Stimulated activated naive CD8-positive, alpha-beta T cell treated with anti-CD3 and anti-CD28 coated beads, Interleukin-15, Interleukin-2, amounts not matched to agents 100 ng/mL and 50 ng/mL, for 24 hours (primary cell): ENCODE measurements around the gene TIMELESS.
A peak's percentile ranks its signal among the peaks of the same experiment; 100 is the strongest.
"Not testable (repeated sequence)": the region's sequence is repeated elsewhere in the genome, so short reads cannot be mapped to it uniquely, and the experiment has no call there.

Experiments used
- H3K27ac Mint-ChIP-seq: one replicate; pipeline ENCODE4 v1.8.0; 2021; ENCODE audit warnings: mild to moderate bottlenecking, mixed read lengths
- H3K27me3 Mint-ChIP-seq: one replicate; pipeline ENCODE4 v1.8.0; 2021; ENCODE audit warnings: mixed read lengths
- H3K36me3 Mint-ChIP-seq: one replicate; pipeline ENCODE4 v1.8.0; 2021; ENCODE audit warnings: low read depth, mixed read lengths
- H3K4me1 Mint-ChIP-seq: one replicate; pipeline ENCODE4 v1.8.0; 2021; ENCODE audit warnings: low read depth, mixed read lengths
- H3K4me3 Mint-ChIP-seq: one replicate; pipeline ENCODE4 v1.8.0; 2021; ENCODE audit warnings: mild to moderate bottlenecking, mixed read lengths
- H3K9me3 Mint-ChIP-seq: one replicate; pipeline ENCODE4 v1.8.0; 2021; ENCODE audit warnings: mixed read lengths

TIMELESS gene

GRCh38 chr12:56437430-56438176 lies 11.6 kb downstream of the TIMELESS start:
- Mint-ChIP-seq H3K9me3 (no peaks in the 10 kb centered on the region), H3K27me3 (no peaks in the 10 kb centered on the region), H3K4me3 (no peak overlapping the region), H3K4me1 (no peaks in the 10 kb centered on the region), H3K36me3 (peaks cover 32% of the 10 kb centered on the region), H3K27ac (no peak overlapping the region)

- H3K27me3 Mint-ChIP-seq = no peaks in the 10 kb centered on the region
- peaks cover 39% of the 10 kb centered on the region for H3K36me3 Mint-ChIP-seq
- no peak overlapping the region for H3K4me3 Mint-ChIP-seq
- H3K4me1 Mint-ChIP-seq = no peaks in the 10 kb centered on the region
- H3K27ac Mint-ChIP-seq = no peak overlapping the region
- H3K9me3 Mint-ChIP-seq = no peaks in the 10 kb centered on the region
These were observed 14.4 kb downstream of the TIMELESS start for GRCh38 chr12:56434828-56435227.

- Mint-ChIP-seq H3K27me3 (no peaks in the 10 kb centered on the region), H3K9me3 (no peaks in the 10 kb centered on the region), H3K4me1 (no peaks in the 10 kb centered on the region), H3K36me3 (peaks cover 49% of the 10 kb centered on the region), H3K27ac (no peak overlapping the region), H3K4me3 (no peak overlapping the region)
These were observed 17.4 kb downstream of the TIMELESS start for GRCh38 chr12:56431850-56432249.

- H3K4me1 Mint-ChIP-seq = no peaks in the 10 kb centered on the region
- H3K4me3 Mint-ChIP-seq = no peak overlapping the region
- H3K27me3 Mint-ChIP-seq = no peaks in the 10 kb centered on the region
- peaks cover 49% of the 10 kb centered on the region for H3K36me3 Mint-ChIP-seq
- no peak overlapping the region for H3K27ac Mint-ChIP-seq
- no peaks in the 10 kb centered on the region for H3K9me3 Mint-ChIP-seq
These were observed 17.9 kb downstream of the TIMELESS start for GRCh38 chr12:56431288-56431687.

- no peaks in the 10 kb centered on the region for H3K27me3 Mint-ChIP-seq
- peaks cover 61% of the 10 kb centered on the region for H3K36me3 Mint-ChIP-seq
- H3K4me1 Mint-ChIP-seq = no peaks in the 10 kb centered on the region
- no peaks in the 10 kb centered on the region for H3K9me3 Mint-ChIP-seq
- no peak overlapping the region for H3K27ac Mint-ChIP-seq
- H3K4me3 Mint-ChIP-seq = no peak overlapping the region
These were observed 23.2 kb downstream of the TIMELESS start for GRCh38 chr12:56425940-56426438.

GRCh38 chr12:56425193-56425592 lies 24.0 kb downstream of the TIMELESS start:
- no peaks in the 10 kb centered on the region for H3K9me3 Mint-ChIP-seq
- no peak overlapping the region for H3K27ac Mint-ChIP-seq
- H3K4me3 Mint-ChIP-seq = no peak overlapping the region
- no peaks in the 10 kb centered on the region for H3K27me3 Mint-ChIP-seq
- no peaks in the 10 kb centered on the region for H3K4me1 Mint-ChIP-seq
- peaks cover 64% of the 10 kb centered on the region for H3K36me3 Mint-ChIP-seq

- Mint-ChIP-seq H3K4me1 (no peaks in the 10 kb centered on the region), H3K9me3 (no peaks in the 10 kb centered on the region), H3K27ac (peak overlapping the region; percentile 11), H3K27me3 (no peaks in the 10 kb centered on the region), H3K4me3 (no peak overlapping the region), H3K36me3 (peaks cover 77% of the 10 kb centered on the region)
These were observed 28.8 kb downstream of the TIMELESS start for GRCh38 chr12:56420411-56420810.

- peaks cover 60% of the 10 kb centered on the region for H3K36me3 Mint-ChIP-seq
- no peak overlapping the region for H3K27ac Mint-ChIP-seq
- no peak overlapping the region for H3K4me3 Mint-ChIP-seq
- H3K27me3 Mint-ChIP-seq = no peaks in the 10 kb centered on the region
- H3K4me1 Mint-ChIP-seq = no peaks in the 10 kb centered on the region
- H3K9me3 Mint-ChIP-seq = no peaks in the 10 kb centered on the region
These were observed 31.5 kb downstream of the TIMELESS start for GRCh38 chr12:56417739-56418138.

GRCh38 chr12:56414401-56414800 lies 34.8 kb downstream of the TIMELESS start:
- Mint-ChIP-seq H3K4me1 (no peaks in the 10 kb centered on the region), H3K27me3 (no peaks in the 10 kb centered on the region), H3K9me3 (no peaks in the 10 kb centered on the region), H3K27ac (no peak overlapping the region), H3K4me3 (no peak overlapping the region), H3K36me3 (peaks cover 33% of the 10 kb centered on the region)

GRCh38 chr12:56413392-56413791 lies 35.8 kb downstream of the TIMELESS start:
- H3K27ac Mint-ChIP-seq = no peak overlapping the region
- H3K9me3 Mint-ChIP-seq = no peaks in the 10 kb centered on the region
- peaks cover 28% of the 10 kb centered on the region for H3K36me3 Mint-ChIP-seq
- no peaks in the 10 kb centered on the region for H3K4me1 Mint-ChIP-seq
- no peak overlapping the region for H3K4me3 Mint-ChIP-seq
- no peaks in the 10 kb centered on the region for H3K27me3 Mint-ChIP-seq

GRCh38 chr12:56411781-56412639 lies 37.2 kb downstream of the TIMELESS start:
- Mint-ChIP-seq H3K27ac (no peak overlapping the region), H3K4me3 (no peak overlapping the region), H3K27me3 (no peaks in the 10 kb centered on the region), H3K9me3 (no peaks in the 10 kb centered on the region), H3K4me1 (no peaks in the 10 kb centered on the region), H3K36me3 (peaks cover 17% of the 10 kb centered on the region)

- Mint-ChIP-seq H3K4me3 (no peak overlapping the region), H3K9me3 (no peaks in the 10 kb centered on the region), H3K27me3 (no peaks in the 10 kb centered on the region), H3K4me1 (no peaks in the 10 kb centered on the region), H3K36me3 (peaks cover 6% of the 10 kb centered on the region), H3K27ac (no peak overlapping the region)
These were observed 38.5 kb downstream of the TIMELESS start for GRCh38 chr12:56410768-56411167.

GRCh38 chr12:56408799-56409417 lies 40.3 kb downstream of the TIMELESS start:
- H3K27me3 Mint-ChIP-seq = no peaks in the 10 kb centered on the region
- H3K27ac Mint-ChIP-seq = no peak overlapping the region
- H3K9me3 Mint-ChIP-seq = no peaks in the 10 kb centered on the region
- no peaks in the 10 kb centered on the region for H3K4me1 Mint-ChIP-seq
- no peaks in the 10 kb centered on the region for H3K36me3 Mint-ChIP-seq
- H3K4me3 Mint-ChIP-seq = no peak overlapping the region

- H3K9me3 Mint-ChIP-seq, H3K27me3 Mint-ChIP-seq, H3K4me3 Mint-ChIP-seq, H3K4me1 Mint-ChIP-seq, H3K36me3 Mint-ChIP-seq, H3K27ac Mint-ChIP-seq: not testable (repeated sequence)
These were observed 45.0 kb downstream of the TIMELESS start for GRCh38 chr12:56404227-56404626.

- H3K4me3 Mint-ChIP-seq, H3K9me3 Mint-ChIP-seq, H3K27me3 Mint-ChIP-seq, H3K4me1 Mint-ChIP-seq, H3K27ac Mint-ChIP-seq, H3K36me3 Mint-ChIP-seq: not testable (repeated sequence)
These were observed 47.6 kb downstream of the TIMELESS start for GRCh38 chr12:56401612-56402011.
